CD4-positive, alpha-beta T cell (primary cell): Measurements from ENCODE around the gene EPOP. TPM values are rescaled to one million over a fixed set of nuclear protein-coding genes. Genes with fewer than 3 reads are reported as not detected.

ENCODE experiments used
- ATAC-seq: fragments of 200-7000 bp; cut with Tn5 transposase; one replicate; pipeline ENCODE4 v1.10.0; 2022; ENCODE audit warnings: mild to moderate bottlenecking; ENCODE audit not compliant: poor library complexity
- CTCF ChIA-PET: fragments of 350-600 bp; sonication (Branson Sonifier 250); formaldehyde crosslinking; loops from one replicate; lab custom pipeline; 2021; ENCODE audit warnings: antibody characterized with exemption, inconsistent platforms; lab: Charles Lee
- POLR2A ChIA-PET: fragments of 350-600 bp; sonication (Branson Sonifier 250); formaldehyde crosslinking; loops from one replicate; lab custom pipeline; 2021; ENCODE audit warnings: antibody characterized with exemption, inconsistent platforms; lab: Charles Lee
- DNase-seq, 14 experiments: peaks; one replicate each; pipeline ENCODE4 v3.0.0-alpha.2; 2013 to 2020; ENCODE audit warnings: mixed read lengths in 2 of 14
- H3K27ac ChIP-seq, 2 donors: one replicate each; pipeline versions ENCODE4 v1.5.1 to v1.7.0; 2013; ENCODE audit warnings: low read length in 2 of 2, low read depth in 1 of 2, mild to moderate bottlenecking in 1 of 2
- H3K27me3 ChIP-seq, 2 experiments: 1 replicate in 1 of 2; 2 replicates in 1 of 2; pipeline versions ENCODE4 v1.6.1 to v1.7.0; 2013; ENCODE audit warnings: low read length in 2 of 2, control low read depth in 1 of 2, mild to moderate bottlenecking in 1 of 2, moderate library complexity in 1 of 2; ENCODE audit not compliant: insufficient read depth in 2 of 2, control insufficient read depth in 1 of 2
- H3K36me3 ChIP-seq: one replicate; pipeline ENCODE4 v1.6.1; 2013; ENCODE audit warnings: low read length, control low read depth; ENCODE audit not compliant: insufficient read depth
- H3K4me1 ChIP-seq: one replicate; pipeline ENCODE4 v1.6.1; 2013; ENCODE audit warnings: low read length, control low read depth; ENCODE audit not compliant: insufficient read depth
- H3K4me3 ChIP-seq: one replicate; pipeline ENCODE4 v1.5.1; 2013; ENCODE audit warnings: mild to moderate bottlenecking, low read length, moderate library complexity
- H3K9me3 ChIP-seq, 2 experiments: 1 replicate in 1 of 2; 2 replicates in 1 of 2; pipeline versions ENCODE4 v1.6.1 to v1.7.0; 2013; ENCODE audit warnings: low read length in 2 of 2, mild to moderate bottlenecking in 2 of 2, control low read depth in 1 of 2, moderate library complexity in 1 of 2; ENCODE audit not compliant: control insufficient read depth in 1 of 2, insufficient read depth in 1 of 2
- H3K27ac Mint-ChIP-seq: one replicate; pipeline ENCODE4 v1.8.0; 2020; ENCODE audit warnings: mixed read lengths
- H3K27me3 Mint-ChIP-seq: one replicate; pipeline ENCODE4 v1.8.0; 2021; ENCODE audit warnings: mixed read lengths
- H3K36me3 Mint-ChIP-seq: one replicate; pipeline ENCODE4 v1.8.0; 2021; ENCODE audit warnings: low read depth, mixed read lengths
- H3K4me1 Mint-ChIP-seq: one replicate; pipeline ENCODE4 v1.8.0; 2021; ENCODE audit warnings: low read depth, mixed read lengths
- H3K4me3 Mint-ChIP-seq: one replicate; pipeline ENCODE4 v1.8.0; 2020; ENCODE audit warnings: mild to moderate bottlenecking, mixed read lengths
- H3K9me3 Mint-ChIP-seq: one replicate; pipeline ENCODE4 v1.8.0; 2020; ENCODE audit warnings: mixed read lengths
- intact Hi-C, 2 experiments: fragments of 100-400 bp; cut with DNase I in 1 of 2; cut with micrococcal nuclease in 1 of 2; formaldehyde crosslinking; loops; one replicate each; pipeline versions ENCODE4 v1.15.1 to v1.9.0; 2023 to 2025; cut with DNase I, micrococcal nuclease
- total RNA-seq, 174 experiments: library from RNA in 2 of 174; stranded (reverse) in 2 of 174; gene quantifications; one replicate each; pipeline ENCODE4 v1.2.3 and lab custom pipeline; 2021 to 2026
- TF ChIP-seq, protein P1 (sequence below): fragments of 200-600 bp; IDR thresholded peaks from one replicate; pipeline ENCODE4 v1.8.0; 2022; ENCODE audit warnings: antibody characterized with exemption, mild to moderate bottlenecking

Gene EPOP
- total RNA-seq, 2 experiments from 2014 or later: 0.16 to 0.34 TPM

GRCh38 chr17:38709104-38709820 is 34.5 kb upstream of the EPOP start:
- TF ChIP-seq, protein P1, sequence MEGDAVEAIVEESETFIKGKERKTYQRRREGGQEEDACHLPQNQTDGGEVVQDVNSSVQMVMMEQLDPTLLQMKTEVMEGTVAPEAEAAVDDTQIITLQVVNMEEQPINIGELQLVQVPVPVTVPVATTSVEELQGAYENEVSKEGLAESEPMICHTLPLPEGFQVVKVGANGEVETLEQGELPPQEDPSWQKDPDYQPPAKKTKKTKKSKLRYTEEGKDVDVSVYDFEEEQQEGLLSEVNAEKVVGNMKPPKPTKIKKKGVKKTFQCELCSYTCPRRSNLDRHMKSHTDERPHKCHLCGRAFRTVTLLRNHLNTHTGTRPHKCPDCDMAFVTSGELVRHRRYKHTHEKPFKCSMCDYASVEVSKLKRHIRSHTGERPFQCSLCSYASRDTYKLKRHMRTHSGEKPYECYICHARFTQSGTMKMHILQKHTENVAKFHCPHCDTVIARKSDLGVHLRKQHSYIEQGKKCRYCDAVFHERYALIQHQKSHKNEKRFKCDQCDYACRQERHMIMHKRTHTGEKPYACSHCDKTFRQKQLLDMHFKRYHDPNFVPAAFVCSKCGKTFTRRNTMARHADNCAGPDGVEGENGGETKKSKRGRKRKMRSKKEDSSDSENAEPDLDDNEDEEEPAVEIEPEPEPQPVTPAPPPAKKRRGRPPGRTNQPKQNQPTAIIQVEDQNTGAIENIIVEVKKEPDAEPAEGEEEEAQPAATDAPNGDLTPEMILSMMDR: no peak
- H3K27ac Mint-ChIP-seq: peak overlapping the region; percentile 58
- Histone ChIP-seq H3K27ac (no peak overlapping the region), H3K27me3 (no peaks in the 10 kb centered on the region), H3K4me3 (no peak overlapping the region), H3K9me3 (no peaks in the 10 kb centered on the region), H3K4me1 (peaks cover 74% of the 10 kb centered on the region), H3K36me3 (peaks cover 66% of the 10 kb centered on the region)
- CTCF ChIA-PET: interaction anchor here (1.7 kb wide), 1 partner anchor 26 kb away, joined by 4 read pairs; no protein-coding TSS in a partner anchor
- H3K27me3 Mint-ChIP-seq: no peaks in the 10 kb centered on the region
- H3K4me1 Mint-ChIP-seq: peaks cover 55% of the 10 kb centered on the region
- intact Hi-C loops: no loop called here
- no peak for DNase-seq
- peaks cover 90% of the 10 kb centered on the region for H3K36me3 Mint-ChIP-seq
- POLR2A ChIA-PET: interaction anchor here (2.4 kb wide), 1 partner anchor 19 kb away, joined by 17 read pairs; no protein-coding TSS in a partner anchor
- no peak overlapping the region for H3K4me3 Mint-ChIP-seq
- no peaks in the 10 kb centered on the region for H3K9me3 Mint-ChIP-seq
- ATAC-seq: no peak

DNA sequence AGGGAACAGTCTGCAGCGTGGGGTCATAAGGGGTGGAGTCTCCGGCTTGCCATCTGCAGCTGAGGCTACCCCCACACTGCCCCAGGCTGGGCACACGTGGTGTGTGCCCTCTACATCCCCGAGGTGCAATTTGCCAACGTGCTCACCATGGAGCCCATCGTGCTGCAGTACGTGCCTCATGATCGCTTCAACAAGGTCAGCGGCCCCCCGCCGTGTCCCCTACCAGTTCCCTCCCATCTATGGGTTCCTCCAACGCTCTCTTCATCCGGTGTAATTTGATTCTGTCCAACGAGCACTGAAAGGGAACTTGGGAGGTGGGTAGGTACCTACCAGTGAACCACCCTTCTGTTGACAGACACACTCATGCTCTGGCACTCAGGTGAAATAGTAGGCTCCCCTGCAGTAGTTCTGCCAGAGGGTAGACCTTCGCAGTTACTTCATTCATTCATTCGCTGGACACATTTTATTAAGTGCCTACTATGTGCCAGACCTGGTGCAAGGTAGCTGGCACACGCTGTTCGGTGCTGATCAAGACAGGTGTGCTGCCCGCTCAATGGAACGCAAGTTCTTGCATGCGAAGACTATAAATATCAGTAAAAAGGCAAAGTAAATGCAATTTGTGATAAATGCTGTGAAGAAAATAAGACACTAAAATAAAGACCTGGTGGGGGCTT is 33.1 kb upstream of the EPOP start:
- Histone ChIP-seq H3K4me3 (peak overlapping the region; percentile 94), H3K4me1 (peaks cover 81% of the 10 kb centered on the region), H3K27ac (peak overlapping the region in 1 of 2 donors; percentile 74), H3K36me3 (peaks cover 52% of the 10 kb centered on the region), H3K9me3 (no peaks in the 10 kb centered on the region), H3K27me3 (no peaks in the 10 kb centered on the region)
- peaks cover 63% of the 10 kb centered on the region for H3K4me1 Mint-ChIP-seq
- ATAC-seq (no peak), DNase-seq (no peak)
- peak overlapping the region; percentile 88 for H3K27ac Mint-ChIP-seq
- ChIA-PET CTCF (interaction anchor here (1.4 to 1.8 kb wide), 3 partner anchors 20 to 31 kb away, joined by 3 to 10 read pairs (median 4); no protein-coding TSS in a partner anchor), POLR2A (interaction anchor here (3.9 to 7.0 kb wide), 2 partner anchors 9 to 20 kb away, joined by 42 to 180 read pairs; no protein-coding TSS in a partner anchor)
- H3K36me3 Mint-ChIP-seq: peaks cover 85% of the 10 kb centered on the region
- intact Hi-C loops: no loop called here
- no peaks in the 10 kb centered on the region for H3K9me3 Mint-ChIP-seq
- TF ChIP-seq, protein P1: no peak
- H3K4me3 Mint-ChIP-seq: peak overlapping the region; percentile 98
- no peaks in the 10 kb centered on the region for H3K27me3 Mint-ChIP-seq

DNA sequence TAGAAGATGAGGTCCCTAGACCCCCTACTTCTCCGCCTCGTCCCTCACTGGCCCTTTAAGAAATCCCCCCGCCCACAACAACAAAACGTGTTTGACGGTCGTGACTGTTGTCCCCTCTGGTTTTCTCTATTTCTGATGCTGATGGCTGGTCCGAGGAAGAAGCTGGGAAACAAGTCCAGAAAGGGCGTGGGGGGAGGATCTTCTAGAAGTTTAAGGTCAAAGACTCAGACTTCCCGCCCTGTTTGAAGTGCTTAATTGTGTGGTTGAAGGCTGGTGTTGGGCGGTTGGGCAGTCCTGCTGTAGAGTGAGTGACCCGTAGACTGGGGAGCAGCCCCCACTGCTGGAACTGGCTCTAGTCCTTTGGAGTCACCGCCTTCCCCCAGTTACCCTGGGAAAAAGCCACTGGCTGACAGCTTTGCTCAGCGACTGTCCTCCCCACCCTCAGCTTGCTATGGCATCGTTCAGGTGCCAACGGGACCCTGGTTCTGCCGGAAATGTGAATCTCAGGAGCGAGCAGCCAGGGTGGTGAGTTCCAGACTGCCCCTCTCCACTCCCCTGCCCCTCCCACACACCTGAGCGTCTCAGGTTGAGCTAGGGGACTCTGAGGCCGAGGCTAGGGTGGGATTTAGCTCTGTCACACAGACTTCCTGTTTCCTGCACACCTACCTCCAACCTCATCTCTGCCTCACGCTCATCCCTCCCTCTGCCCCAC is 31.9 kb upstream of the EPOP start:
- Histone ChIP-seq H3K4me1 (peaks cover 82% of the 10 kb centered on the region), H3K9me3 (no peaks in the 10 kb centered on the region), H3K27ac (peak overlapping the region; percentile 72 to 74), H3K36me3 (peaks cover 40% of the 10 kb centered on the region), H3K4me3 (peak overlapping the region; percentile 94), H3K27me3 (no peaks in the 10 kb centered on the region)
- ATAC-seq: no peak
- H3K27ac Mint-ChIP-seq: peak overlapping the region; percentile 88
- TF ChIP-seq, protein P1: no peak
- H3K4me1 Mint-ChIP-seq: peaks cover 70% of the 10 kb centered on the region
- H3K36me3 Mint-ChIP-seq: peaks cover 81% of the 10 kb centered on the region
- no peaks in the 10 kb centered on the region for H3K9me3 Mint-ChIP-seq
- ChIA-PET POLR2A (interaction anchor here (0.6 to 7.0 kb wide), 11 partner anchors 10 to 165 kb away, joined by 3 to 180 read pairs (median 4); partner anchors contain the start of genes CISD3, EPOP, PSMB3 and RPL23), CTCF (interaction anchor here (0.9 to 1.8 kb wide), 7 partner anchors 21 to 149 kb away, joined by 3 to 10 read pairs (median 3); partner anchors contain the start of gene PSMB3)
- H3K27me3 Mint-ChIP-seq: no peaks in the 10 kb centered on the region
- peak in 6 of 14 experiments; percentile 28 to 68 (median 52) for DNase-seq
- H3K4me3 Mint-ChIP-seq: peak overlapping the region; percentile 98
- intact Hi-C loops: loop anchor here in 1 of 2 experiments (1.0 kb wide), 1 partner anchor 22 kb away; no protein-coding TSS in a partner anchor
